Hepatic stellate cell (primary cell): ENCODE results near the gene TBCD.

ENCODE experiments used
- DNase-seq: peaks from one replicate; pipeline ENCODE4 v3.0.0; 2011; ENCODE audit warnings: low spot score

Gene TBCD

DNA sequence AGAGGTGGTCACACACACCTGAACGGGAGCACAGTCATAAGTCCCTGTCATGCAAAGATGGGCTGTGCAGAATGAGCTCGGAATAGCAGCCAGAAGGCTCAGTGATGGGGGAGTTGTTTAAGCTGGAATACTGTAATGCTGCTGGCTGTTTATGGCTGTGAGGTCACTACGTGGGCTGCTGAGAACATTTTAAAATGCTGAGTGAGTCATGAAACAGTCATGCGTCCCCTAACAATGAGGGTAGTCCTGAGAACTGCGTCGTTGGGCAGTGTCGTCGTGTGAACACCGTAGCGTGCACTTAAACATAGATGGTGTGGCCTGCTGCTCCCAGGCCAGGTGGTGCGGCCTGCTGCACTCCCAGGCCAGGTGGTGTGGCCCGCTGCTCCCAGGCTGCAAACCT, 39.7 kb downstream of the TBCD start:
- peak; percentile 70 for DNase-seq

DNA sequence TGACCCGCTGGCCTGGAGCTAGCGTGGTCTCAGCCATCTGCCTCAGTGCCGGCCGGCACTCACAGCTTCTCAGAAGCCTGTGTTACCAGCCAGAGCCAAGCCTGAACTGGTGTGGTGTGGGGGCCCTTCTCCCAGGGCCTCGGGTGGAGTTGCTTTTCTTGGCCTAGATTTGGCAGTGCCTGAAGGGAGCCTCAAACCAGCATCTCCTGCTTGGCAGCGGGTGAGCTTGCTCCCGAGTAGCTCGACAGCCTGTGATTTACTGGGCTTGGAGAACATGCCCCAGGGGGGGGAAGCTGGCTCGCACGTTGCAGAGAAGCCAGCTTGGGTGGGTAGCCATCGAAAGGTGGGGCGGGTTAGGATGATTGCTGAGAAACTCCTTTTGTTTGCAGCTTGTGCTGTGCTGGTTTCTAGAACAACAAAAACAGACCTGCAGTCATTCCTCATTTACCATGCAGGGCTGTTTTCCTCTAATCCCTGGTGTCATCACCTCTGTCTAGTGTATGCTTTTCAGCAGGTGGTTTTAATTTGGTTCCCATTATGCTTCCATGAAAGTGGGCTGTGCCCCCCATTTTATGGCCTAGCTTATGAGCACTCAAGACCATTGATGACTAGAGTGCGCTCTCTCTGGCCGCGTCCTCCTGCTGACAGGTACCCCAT, 42.2 kb downstream of the TBCD start:
- no peak for DNase-seq

DNA sequence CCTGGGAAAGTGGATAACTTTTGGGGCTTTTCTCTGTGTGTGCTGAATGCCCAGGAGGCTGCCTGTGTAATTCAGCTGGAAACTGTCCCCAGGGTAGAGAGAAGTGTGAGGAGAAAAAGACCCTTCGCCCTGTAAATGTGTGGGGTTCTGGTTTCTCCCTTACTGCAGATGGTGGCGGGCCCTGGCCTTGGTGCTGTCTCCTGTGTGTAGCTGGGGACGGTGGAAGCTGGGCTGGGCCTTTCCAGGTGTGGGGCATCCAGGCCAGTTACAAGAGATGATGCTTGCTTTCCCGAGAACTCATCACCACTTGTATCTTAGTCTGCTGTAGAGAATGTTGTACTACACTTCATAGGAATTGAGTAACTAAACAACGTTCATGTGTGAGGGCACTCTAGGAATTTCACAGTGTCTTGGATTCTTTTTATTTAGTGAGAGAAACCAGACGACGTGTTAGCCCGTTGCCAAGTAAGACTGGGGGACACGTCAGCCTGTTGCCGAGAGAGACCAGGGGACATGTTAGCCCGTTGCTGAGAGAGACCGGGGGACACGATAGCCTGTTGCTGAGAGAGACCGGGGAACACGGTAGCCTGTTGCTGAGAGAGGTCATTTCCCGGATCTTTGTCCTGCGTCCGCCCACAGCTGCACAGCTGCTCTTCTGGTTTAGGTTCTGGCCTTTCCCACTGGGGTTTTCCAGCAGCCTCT, 43.1 kb downstream of the TBCD start:
- DNase-seq, result no peak

DNA sequence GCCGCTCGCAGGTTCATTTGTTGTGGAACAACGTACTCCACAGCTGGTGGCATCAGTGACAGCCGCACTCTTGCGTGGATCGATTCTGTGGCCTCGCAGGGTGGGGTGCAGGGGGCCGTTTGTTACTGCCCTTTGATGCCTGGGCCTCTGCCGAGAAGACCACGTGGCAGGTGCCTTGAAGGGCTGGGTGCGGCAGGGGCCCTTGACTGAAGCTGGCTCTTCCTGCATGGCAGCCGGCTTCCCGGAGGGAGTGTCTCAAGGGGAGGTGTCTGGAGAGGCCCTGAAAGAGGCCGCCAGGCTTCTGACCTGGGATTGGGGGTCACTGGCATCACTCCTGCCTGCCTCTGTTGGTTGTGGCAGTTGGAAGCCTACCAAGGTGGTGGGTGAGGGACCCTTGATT, 43.8 kb downstream of the TBCD start:
- no peak for DNase-seq

- DNase-seq, result no peak
Observed at GRCh38 chr17:82797061-82797460, 45.2 kb downstream of the TBCD start.

DNA sequence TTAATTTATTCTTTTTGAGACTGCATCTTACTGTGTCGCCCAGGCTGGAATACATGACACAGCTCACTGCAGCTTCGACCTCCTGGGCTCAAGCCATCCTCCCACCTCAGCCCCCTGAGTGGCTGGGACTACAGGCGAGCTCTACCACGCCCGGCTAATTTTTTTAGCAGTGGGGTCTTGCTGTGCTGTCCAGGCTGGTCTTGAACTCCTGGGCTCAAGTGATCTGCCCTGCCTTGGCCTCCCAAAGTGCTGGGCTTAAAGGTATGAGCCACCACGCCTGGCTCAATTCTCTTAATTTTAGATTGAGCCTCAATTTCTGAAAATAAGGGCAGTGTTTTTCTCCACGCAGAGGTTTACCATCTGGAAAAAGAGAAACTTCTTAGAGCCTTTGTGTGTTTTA, 46.9 kb downstream of the TBCD start:
- DNase-seq, result no peak

GRCh38 chr17:82799591-82799990, 47.7 kb downstream of the TBCD start:
- no peak for DNase-seq

DNA sequence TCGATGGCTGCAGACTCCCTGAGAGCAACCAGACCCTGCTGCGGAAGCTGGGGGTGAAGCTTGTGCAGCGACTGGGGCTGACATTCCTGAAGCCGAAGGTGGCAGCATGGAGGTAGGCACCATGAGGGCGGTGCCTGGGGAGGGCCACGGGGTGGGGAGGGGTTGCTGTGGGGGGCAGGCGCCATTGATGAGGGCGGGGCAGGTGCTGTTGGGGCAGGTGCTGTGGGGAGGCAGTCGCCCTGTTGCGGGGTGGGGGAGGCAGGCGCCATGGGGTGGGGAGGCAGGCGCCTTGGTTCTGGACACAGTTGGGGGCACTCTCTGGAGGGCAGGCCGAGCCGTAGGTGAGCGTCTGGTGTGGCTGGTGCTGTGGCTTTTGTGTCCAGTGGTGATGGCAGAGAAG, 49.0 kb downstream of the TBCD start:
- no peak for DNase-seq

DNA sequence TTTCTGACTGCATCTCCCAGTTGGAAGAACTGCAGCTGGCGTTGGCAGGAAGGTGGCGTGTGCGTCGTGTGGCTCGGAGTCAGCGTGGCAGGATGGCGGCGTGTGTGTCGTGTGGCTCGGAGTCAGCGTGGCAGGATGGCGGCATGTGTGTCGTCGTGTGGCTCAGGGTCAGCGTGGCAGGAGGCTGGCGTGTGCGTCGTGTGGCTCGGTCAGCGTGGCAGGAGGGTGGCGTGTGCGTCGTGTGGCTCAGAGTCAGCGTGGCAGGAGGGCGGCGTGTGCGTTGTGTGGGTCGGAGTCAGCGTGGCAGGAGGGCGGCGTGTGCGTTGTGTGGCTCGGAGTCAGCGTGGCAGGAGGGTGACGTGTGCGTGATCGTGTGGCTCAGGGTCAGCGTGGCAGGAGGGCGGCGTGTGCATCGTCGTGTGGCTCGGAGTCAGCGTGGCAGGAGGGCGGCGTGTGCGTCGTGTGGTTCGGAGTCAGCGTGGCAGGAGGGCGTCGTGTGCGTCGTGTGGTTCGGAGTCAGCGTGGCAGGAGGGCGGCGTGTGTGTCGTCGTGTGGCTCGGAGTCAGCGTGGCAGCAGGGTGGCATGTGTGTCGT, 49.6 kb downstream of the TBCD start:
- DNase-seq, result no peak

DNA sequence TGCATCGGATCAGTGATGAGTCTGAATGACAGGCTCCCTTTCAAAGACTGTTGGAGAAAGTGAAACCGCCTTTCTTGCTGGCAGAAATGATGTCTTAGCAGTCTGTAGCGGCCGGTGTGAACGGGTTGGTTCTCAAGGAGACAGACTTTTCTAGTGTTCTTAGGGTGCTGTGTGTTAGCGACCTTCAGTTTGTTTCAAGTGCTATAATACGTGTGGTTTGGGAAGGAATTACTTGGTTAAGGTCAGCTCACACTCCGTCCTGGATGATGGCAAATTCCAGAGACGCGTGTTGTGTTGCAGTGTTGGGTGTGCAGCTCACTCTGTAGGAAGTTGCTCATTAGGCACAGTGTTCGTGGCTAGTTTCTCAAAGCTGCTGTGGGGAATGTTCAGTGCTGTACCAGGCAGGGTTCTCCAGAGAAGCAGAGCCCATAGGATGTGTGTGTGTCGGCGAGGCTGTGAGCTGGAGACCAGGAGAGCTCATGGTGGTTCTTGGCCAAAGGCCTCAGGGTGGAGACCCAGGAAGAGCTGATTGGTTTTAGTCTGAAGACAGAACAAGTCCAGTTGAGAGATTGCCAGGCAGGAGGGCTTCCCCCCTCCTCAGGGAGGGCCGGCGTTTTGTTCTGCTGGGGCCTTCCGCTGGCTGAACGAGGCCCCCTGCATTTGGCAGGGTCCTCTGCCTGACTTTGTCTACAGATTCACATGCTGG, 50.4 kb downstream of the TBCD start:
- DNase-seq, result peak; percentile 34

- no peak for DNase-seq
Observed at GRCh38 chr17:82803185-82803584, 51.3 kb downstream of the TBCD start.

DNA sequence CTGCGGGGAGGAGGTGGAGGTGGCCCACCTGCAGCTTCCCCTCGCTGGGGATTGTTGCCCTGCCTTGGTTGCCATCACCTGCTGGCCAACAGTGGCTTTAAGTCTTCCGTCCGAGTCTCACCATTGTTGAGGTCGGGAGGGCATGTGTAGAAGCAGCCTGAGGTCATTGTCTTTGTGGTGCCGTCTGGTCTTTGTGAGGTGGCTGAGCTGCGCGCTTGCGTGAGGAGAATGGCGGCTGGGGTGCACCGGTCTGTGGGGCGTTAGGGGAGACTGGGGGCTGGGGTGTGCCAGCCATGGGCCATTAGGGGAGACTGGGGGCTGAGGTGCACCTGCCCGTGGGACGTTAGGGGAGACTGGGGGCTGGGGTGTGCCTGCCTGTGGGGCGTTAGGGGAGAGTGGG, 51.7 kb downstream of the TBCD start:
- no peak for DNase-seq

GRCh38 chr17:82804442-82805191, 52.8 kb downstream of the TBCD start:
- DNase-seq, result no peak

DNA sequence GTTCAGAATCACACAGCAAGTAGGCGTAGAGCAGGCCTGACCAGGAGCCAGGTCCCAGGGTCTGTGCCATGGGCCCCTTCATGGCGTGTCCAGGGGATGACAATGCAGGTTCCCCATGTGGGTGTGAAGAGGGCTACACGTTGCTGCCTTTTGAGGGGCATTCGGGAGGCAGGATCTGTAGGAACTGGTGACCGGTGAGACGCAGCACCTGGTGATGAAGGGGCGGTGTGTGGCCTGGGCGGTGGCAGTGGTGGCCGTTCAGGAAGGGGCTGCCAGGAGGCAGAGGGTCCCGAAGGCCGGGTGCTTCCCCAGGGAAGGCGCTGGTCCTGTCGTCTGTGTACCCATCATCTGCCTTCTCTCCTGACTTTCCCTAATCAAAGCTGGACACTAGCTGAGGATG, 53.4 kb downstream of the TBCD start:
- DNase-seq, result no peak

DNA sequence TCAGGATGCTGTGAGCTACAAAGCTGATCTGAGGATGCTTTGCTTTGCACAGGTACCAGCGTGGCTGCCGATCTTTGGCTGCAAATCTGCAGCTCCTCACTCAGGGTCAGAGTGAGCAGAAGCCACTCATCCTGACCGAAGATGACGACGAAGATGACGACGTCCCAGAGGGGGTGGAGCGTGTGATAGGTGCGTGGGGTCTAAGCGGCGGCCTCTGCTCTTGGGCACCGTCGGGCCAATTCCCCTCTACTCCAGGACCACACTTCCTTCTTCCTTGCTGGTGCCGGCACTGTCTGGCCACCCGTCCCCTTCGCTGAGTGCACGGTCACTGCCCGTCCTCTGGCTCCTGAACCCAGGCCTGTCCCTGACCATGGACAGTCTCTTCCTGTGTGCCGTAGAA, 54.0 kb downstream of the TBCD start:
- DNase-seq, result no peak

DNA sequence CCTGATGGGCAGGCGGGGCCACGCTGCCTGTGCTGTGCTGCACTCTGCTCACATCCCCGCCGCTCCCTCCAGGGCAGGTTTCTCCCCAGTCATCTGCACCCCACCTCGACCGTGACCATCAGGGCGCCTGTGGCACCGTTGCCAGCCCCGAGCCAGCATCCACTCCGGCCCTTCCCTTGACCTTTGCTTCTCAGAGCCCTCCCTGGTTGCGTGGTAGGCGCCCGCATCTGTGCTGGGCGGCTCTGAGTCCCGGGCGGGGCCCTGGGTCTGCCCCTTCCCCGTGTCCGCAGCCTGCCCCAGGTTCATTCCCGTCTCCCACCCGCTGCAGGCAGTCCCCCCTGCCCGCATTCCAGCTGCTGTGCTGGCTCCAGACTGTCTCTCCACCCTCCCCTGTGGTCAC, 54.8 kb downstream of the TBCD start:
- no peak for DNase-seq

DNA sequence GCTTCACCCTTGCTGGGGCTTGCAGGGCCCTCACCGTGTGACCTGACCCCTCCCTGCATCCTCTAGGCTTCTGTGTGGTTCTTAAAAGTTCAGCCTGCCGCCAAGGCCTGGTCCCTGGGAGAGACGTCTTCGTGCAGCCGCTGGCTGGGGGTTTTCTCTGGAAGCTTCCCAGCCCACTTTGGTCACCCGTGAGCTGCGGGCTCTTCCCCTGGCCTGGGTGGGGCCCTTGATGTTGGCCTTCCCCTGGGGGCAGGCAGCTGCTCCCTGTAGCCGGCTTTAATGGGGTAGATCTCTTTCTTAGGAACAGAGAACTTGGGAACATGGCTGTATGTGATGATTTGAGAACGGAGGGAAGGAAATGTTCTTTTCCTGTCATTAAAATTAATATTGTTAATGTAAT, 55.2 kb downstream of the TBCD start:
- no peak for DNase-seq

- DNase-seq, result no peak
Observed at GRCh38 chr17:82807562-82807961, 55.7 kb downstream of the TBCD start.

- no peak for DNase-seq
Observed at GRCh38 chr17:82808006-82808405, 56.1 kb downstream of the TBCD start.

- DNase-seq, result no peak
Observed at GRCh38 chr17:82808921-82809905, 57.3 kb downstream of the TBCD start.
